Measurements from ENCODE around the gene ARPC2.

GRCh38 chr2:218228366-218229090, 11.5 kb downstream of the ARPC2 start:
- TF ChIP-seq CTCF (IDR thresholded peaks at IDR 0.05; ENCODE audit: low read depth, low read length, missing input control), result no peak
- no peak for TF ChIP-seq ZBTB33 (IDR thresholded peaks at IDR 0.05)
- no peak for TF ChIP-seq GABPA (IDR thresholded peaks at IDR 0.05 in 1 of 2, conservative IDR thresholded peaks at IDR 0.05 in 1 of 2)
- TF ChIP-seq HNF4G (IDR thresholded peaks at IDR 0.05), result no peak
- no peak for TF ChIP-seq RXRA (IDR thresholded peaks at IDR 0.05)
- no peak for TF ChIP-seq YY1 (IDR thresholded peaks at IDR 0.05)
- TF ChIP-seq RAD21 (IDR thresholded peaks at IDR 0.05), result no peak
- TF ChIP-seq MAX (IDR thresholded peaks at IDR 0.05), result no peak
- no peak for TF ChIP-seq TAF1 (conservative IDR thresholded peaks at IDR 0.05)
- no peak for TF ChIP-seq REST (IDR thresholded peaks at IDR 0.05)
- TF ChIP-seq NR2F2 (IDR thresholded peaks at IDR 0.05), result no peak
- no peak for TF ChIP-seq FOXA1 (IDR thresholded peaks at IDR 0.05)
- no peak for TF ChIP-seq EGR1 (IDR thresholded peaks at IDR 0.05; ENCODE audit: low read depth in 2 of 2)
